Stimulated activated CD8-positive, alpha-beta memory T cell treated with anti-CD3 and anti-CD28 coated beads, Interleukin-4, amount 100 ng/mL, for 24 hours (primary cell): ENCODE data around the gene CUX1.
"Not testable (repeated sequence)": the region's sequence is repeated elsewhere in the genome, so short reads cannot be mapped to it uniquely, and the experiment has no call there.

Experiments used
- DNase-seq: peaks from one replicate; pipeline ENCODE4 v3.0.0-alpha.2; 2020; ENCODE audit warnings: low read depth

The CUX1 gene

DNA sequence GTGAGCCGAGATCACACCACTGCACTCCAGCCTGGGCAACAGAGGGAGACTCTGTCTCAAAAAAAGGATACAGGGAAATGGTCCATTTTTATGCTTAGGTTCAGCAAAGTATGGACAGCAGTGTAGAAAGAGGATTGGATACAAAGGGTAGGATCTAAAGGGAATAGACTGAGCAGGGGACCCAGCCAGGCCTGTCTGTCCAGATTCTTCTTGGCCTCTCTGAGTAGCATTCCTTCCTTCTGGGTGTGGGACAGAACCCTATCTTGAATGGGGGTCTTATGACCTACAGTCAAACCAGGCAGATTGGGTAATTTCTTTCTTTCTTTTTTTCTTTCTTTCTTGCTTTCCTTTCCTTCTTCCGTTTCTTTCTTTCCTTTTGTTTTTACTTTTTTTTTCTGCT, 494.9 kb downstream of the CUX1 start:
- no peak for DNase-seq

DNA sequence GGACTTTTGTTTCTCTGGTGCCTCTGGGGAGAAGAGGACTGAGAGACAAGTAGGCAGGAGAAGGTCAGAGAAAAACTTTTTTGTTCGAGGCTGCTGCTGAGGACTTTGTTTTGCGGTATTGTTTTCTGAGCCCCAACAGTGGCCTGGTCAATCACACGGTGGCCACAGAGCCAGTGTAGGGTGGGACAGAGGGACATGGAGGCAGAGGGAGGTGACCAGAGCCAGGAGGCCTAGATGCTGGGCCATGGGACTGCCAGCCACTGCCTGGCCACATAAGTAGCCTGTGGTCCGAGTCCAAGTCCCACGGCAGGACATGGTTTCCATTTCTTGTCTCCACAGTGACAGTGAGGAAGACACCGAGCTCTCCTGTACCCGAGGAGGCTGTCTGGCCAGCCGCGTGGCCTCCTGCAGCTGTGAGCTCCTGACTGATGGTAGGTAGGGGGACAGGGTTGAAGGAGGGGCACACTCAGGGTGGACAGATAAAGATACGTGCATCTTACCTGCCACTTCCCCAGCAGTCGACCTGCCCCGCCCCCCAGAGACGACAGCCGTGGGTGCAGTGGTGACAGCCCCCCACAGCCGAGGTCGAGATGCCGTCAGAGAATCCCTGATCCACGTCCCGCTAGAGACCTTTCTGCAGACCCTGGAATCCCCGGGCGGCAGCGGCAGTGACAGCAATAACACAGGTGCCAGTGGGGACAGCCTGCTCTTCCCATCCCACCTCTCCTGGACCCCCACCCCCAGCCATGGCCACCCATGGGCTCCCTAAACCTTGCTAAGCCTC, 496.8 kb downstream of the CUX1 start:
- DNase-seq, result no peak

DNA sequence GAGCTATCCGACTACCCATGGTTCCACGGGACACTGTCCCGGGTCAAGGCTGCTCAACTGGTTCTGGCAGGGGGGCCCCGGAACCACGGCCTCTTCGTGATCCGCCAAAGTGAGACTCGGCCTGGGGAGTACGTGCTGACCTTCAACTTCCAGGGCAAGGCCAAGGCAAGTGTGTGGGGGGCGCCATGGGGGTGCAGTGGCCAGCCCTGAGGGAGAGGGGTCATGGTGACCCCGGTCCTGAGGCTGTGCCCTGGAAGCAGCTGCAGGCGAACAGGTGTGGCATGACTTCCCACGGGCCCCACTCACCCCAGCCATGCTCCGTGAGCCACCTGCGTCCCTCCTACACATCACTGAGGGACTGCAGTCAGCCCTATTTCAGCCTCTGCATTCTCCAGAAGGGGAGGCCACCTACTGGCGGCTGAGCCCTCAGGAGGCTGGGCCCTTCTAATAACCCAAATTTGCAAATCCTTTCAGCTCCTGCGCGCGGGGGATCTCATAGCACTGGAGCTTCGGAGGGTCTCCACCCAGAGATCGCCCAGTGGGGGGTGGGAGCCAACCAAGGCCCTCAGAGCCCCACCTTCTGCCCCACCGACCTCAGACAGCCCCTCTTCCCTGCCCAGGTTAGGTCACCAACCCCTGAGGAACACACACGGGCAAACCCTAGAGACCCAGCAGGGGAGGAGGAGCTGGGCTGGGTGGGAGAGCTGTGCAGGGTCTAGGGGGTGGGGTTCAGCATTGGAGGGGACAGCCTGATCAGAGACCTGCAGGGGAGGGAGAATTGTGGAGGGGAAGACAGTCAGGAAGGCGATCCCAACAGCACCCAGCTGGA, 500.0 kb downstream of the CUX1 start:
- no peak for DNase-seq

DNA sequence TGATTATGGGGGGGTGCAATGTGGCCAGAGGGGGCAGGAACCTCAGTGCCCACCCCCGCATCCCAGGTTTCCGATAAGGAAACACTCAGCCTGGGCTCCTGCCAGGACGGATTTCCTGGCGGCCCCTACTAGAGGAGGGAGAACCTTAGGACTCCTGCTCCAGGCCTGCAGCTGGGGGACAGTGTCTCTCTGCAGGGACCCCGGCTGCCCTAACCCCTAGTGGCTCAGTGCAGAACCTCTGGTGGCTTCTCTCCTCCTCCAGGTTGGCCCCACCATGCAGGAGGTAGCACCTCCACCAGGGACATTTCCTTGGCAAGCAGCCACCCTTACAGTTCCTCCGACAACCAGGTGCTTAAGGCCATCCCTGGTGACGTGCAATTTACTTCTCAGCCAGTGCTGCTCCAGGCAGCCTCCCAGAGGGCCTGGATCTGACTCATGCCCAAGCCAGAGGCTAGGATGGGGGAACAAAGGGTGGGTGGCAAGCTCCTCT, 501.1 kb downstream of the CUX1 start:
- no peak for DNase-seq

DNA sequence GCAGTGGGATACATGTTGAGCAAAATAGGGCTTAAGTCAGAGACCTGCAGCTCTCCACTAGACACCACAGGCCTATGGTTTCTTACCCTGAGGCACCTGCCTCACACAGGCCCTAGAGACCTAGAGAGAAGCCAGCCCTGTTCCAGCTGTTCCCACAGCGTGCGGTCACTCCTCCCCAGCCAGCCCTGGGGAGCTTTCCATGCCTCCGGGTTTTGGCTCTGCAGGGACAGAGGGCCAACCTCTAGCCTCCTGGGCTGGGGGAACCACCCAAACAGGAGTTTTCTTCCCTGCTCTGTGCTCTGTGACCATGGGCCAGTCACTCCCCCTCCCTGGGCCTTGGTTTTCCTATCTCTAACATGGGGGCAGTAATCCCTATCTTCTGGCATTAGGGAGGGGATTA, 502.2 kb downstream of the CUX1 start:
- DNase-seq, result no peak

DNA sequence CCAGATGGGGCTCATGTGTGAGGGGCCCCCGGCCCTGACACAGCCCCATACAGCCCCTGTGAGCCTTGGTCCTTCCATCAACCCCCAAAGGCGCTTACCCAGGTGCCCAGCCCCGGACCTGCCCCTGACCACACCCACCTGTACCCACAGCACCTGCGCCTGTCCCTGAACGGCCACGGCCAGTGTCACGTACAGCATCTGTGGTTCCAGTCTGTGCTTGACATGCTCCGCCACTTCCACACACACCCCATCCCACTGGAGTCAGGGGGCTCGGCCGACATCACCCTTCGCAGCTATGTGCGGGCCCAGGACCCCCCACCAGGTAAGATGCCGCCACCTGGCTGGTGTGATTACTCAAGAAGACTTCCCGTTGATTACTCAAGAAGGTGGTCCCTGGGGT, 502.8 kb downstream of the CUX1 start:
- no peak for DNase-seq

DNA sequence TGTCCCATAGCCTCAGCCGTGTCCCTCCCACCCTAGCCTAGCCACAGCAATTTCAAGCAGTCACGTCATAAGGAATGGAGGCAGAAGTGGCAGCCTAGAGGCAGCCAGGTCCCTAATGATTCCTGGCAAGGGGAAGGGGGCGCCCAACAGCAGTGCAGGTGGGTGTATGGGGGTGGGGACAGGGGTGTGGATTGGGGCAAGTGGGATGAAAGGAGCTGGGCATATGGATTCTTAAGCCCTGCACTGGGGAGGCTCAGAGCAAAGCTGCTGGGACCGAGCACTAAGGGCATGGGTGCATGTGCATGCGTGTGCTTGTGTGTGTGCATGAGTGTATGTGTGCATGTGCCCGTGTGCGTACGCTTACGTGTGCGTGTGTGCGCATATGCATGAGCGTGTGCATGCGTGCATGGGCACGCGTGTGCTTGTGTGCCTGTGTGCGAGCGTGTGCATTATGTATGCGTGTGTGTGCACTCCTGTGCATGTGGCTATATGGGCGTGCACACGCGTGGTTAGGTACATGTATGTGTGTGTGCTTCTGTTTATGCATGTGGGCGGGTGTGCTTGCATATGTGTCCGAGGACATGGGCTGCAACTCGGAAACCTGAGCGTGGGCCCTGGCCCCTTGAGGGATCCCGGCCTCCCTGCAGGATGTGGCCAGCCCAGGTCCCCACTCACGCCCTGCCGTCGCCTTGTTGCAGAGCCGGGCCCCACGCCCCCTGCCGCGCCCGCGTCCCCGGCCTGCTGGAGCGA, 503.4 kb downstream of the CUX1 start:
- DNase-seq, result no peak

DNA sequence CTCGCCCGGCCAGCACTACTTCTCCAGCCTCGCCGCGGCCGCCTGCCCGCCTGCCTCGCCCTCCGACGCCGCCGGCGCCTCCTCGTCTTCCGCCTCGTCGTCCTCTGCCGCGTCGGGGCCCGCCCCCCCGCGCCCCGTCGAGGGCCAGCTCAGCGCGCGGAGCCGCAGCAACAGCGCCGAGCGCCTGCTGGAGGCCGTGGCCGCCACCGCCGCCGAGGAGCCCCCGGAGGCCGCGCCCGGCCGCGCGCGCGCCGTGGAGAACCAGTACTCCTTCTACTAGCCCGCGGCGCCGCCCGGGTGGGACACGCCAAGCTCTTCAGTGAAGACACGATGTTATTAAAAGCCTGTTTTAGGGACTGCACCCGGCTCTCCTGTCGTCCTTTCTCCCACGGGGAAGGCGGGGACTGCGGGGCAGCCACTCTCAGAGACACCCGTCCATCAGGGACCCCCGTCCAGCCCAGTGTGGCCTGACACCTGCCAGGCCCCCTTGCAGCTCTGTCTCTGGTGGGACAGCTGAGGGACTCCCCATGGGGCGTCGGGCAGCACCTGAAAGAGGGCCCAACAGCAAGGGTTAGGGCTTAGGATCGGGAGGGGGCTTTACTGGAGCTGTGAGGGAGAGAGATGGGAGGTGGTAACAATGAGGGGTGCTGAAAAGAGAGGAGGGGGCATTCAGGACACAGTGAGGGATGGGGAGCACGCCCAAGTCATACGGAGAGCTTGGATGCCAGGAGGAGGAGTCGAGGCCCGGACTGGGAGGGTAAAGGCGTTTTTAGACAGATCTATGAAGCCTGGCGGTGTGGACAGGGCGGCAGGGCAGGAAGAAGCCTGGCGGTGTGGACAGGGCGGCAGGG, 504.1 kb downstream of the CUX1 start:
- no peak for DNase-seq

DNA sequence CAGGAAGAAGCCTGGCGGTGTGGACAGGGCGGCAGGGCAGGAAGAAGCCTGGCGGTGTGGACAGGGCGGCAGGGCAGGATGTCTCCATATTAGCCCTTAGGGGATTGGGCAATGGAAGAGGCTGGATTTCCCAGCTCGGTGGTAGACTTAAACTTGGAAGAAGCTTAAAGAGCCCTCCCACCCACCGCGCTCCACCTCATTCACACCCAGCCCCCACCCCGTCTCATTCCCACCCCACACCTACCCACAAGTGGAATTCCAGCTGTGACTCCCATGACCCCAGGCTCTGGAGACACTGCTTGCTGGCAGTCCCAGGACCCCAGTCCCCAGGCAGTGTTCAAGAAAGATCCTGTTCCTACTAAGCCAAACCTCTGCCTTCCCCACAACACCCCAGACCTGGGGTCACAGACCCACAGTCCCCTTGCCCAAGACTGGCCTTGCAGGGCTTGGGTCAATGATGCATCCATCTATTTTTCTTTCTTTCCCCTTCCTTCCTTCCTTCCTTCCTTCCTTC, 504.8 kb downstream of the CUX1 start:
- no peak for DNase-seq

DNA sequence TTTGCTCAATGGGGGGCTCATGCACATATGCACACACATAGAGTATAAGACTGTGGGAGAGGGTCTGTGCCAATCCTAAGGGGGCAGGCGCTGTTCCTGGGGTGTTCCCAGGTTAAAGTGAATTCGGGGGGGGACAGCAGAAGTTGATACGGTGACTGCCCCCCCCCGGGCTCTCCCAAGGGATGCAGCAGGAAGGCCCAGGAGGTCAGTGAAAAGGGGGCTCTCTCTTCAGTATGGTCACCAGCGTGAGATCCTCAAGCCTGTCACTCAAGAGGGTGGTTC, 506.4 kb downstream of the CUX1 start:
- DNase-seq, result no peak

DNA sequence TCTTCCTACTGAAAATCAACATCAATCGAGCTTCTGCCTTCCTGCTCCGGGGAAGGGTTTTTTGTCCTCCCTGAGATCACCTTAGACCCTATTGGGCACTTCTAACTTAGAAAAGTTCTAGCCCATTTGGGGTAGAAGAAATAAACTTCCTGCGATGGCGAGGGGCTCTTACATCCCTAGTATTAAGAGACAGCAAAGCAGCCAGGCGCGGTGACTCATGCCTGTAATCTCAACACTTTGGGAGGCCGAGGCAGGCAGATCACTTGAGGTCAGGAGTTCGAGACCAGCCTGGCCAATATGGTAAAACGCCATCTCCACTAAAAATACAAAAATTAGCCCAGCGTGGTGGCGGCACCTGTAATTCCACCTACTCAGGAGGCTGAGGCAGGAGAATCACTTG, 507.7 kb downstream of the CUX1 start:
- DNase-seq, result not testable (repeated sequence)

DNA sequence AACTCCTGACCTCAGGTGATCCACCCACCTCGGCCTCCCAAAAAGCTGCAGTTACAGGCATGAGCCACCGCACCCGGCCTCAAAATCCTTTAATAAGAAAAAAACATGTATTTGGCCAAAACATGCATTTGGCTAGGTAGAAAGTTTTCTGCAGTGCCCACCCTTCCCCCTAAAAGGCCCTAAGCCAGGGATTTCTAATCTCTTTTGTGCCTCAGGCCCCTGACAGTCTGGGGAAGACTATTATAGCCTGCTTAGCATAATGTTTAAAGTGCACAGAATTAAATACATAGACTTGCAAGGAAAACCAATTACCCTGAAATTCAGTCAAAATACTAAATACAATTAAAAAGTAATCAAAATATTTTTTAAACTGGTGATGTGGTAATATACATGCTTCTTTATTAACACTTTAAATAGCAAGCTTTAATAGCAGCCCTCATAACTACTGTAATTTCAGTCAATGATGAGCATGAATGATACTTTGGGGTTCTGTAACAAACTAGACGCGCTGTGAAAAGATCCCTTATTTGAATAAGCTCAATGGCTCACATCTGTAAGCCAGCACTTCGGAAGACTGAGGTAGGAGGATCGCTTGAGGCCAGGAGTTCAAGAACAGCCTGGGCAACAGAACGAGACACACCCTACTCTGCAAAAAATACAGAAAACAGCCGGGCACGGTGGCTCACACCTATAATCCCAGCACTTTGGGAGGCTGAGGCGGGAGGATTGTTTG, 508.9 kb downstream of the CUX1 start:
- DNase-seq, result no peak

DNA sequence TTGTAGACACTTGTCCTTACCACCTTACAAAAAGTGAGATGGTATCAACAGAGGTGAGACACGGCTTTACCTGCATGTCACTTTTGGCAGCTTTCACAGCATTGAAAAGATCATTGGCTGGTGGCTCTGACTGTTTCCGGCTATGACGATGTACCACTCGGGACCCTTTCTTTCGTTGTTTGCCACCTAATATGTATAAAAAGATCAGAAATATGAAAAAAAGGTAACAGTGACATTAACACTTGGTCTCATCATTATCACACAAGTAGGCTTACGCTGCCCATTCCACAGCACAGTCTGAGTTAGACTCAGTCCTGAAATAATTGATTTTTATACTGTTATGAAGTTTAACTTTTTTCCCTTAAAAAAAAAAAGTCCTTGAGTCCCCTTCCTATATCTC, 509.8 kb downstream of the CUX1 start:
- DNase-seq, result not testable (repeated sequence)

DNA sequence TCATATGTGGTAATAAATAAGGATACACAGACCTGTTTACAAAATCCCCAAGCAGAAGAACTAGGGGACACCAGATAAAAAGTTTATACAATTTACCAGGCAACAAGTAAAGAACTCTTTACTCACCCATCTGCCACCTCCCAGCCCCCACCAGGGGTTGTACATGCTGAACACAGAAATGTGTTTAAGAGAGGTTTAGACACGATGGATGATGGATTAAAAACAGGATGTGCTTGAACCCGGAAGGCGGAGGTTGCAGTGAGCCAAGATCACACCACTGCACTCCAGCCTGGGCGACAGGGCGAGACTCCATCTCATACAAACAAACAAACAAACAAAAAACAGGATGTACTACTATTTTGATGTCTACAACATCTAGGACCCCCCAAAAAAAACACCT, 511.4 kb downstream of the CUX1 start:
- not testable (repeated sequence) for DNase-seq

DNA sequence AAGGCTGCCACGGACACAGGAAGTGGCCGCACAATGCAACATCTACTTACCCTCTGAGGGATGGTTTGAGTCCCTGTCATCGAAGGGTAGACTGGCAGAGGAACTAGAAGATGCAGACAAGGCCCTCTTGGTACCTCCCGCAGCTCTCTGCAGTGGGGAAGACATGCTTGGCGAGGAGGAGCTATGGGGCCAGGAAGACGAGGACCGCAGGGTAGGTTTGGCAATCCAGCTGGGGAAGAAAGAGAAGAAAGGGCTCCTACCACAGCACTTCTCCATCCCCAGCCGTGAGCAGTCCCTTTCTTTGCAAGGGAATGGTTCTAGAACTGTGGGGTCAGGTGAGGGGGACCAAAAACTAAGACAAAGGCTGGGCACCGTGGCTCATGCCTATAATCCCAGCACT, 511.9 kb downstream of the CUX1 start:
- not testable (repeated sequence) for DNase-seq

DNA sequence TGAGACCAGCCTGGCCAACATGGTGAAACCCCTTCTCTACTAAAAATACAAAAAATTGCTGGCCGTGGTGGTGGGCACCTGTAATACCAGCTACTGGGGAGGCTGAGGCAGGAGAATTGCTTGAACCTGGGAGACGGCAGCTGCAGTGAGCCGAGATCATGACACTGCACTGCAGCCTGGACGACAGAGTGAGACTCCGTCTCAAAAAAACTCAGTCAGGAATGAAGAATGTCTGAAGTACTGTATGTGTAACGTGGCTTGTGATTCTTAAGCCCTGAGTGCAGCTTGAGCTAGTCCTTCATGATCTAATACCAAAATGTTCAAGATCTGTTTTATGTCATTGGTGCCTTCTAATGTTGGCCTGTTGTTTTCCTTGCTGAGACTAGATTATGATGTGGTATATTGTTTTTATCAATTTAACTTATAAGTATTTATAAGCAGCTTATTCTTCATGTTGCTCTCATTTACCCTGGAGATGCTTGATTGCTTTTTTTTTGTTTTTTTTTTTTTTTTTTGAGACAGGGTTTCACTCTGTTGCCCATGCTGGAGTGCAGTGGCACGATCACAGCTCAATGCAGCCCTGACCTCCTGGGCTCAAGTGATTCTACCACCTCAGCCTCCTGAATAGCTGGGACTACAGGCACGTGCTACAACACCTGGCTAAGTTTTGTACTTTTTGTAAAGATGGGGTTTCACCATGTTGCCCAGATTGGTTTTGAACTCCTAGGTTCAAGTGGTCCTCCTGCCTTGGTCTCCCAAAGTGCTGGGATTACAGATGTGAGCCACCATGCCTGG, 513.4 kb downstream of the CUX1 start:
- not testable (repeated sequence) for DNase-seq
